Measurements from ENCODE around the gene NCAM1. TPM values are rescaled to one million over a fixed set of nuclear protein-coding genes. Genes with fewer than 3 reads are reported as not detected.

The NCAM1 gene
- total RNA-seq, 1 donor from 2014 or later, result 27.3 TPM

- no peak overlapping the region for H3K4me3 Mint-ChIP-seq (ENCODE audit: low read depth)
- TF ChIP-seq, protein P1, sequence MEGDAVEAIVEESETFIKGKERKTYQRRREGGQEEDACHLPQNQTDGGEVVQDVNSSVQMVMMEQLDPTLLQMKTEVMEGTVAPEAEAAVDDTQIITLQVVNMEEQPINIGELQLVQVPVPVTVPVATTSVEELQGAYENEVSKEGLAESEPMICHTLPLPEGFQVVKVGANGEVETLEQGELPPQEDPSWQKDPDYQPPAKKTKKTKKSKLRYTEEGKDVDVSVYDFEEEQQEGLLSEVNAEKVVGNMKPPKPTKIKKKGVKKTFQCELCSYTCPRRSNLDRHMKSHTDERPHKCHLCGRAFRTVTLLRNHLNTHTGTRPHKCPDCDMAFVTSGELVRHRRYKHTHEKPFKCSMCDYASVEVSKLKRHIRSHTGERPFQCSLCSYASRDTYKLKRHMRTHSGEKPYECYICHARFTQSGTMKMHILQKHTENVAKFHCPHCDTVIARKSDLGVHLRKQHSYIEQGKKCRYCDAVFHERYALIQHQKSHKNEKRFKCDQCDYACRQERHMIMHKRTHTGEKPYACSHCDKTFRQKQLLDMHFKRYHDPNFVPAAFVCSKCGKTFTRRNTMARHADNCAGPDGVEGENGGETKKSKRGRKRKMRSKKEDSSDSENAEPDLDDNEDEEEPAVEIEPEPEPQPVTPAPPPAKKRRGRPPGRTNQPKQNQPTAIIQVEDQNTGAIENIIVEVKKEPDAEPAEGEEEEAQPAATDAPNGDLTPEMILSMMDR (IDR thresholded peaks at IDR 0.05; ENCODE audit: unreplicated experiment), result no peak
- H3K36me3 Mint-ChIP-seq (ENCODE audit: insufficient read depth), result no peaks in the 10 kb centered on the region
- peaks cover 7% of the 10 kb centered on the region for H3K27me3 Mint-ChIP-seq
- peaks cover 2% of the 10 kb centered on the region for H3K4me1 Mint-ChIP-seq (ENCODE audit: low read depth)
- DNase-seq (ENCODE audit: low spot score, unreplicated experiment), result no peak
- no peak overlapping the region for H3K27ac Mint-ChIP-seq
- no peaks in the 10 kb centered on the region for H3K9me3 Mint-ChIP-seq (ENCODE audit: low read depth)
Observed at GRCh38 chr11:113275602-113276001, 314.4 kb downstream of the NCAM1 start.

DNA sequence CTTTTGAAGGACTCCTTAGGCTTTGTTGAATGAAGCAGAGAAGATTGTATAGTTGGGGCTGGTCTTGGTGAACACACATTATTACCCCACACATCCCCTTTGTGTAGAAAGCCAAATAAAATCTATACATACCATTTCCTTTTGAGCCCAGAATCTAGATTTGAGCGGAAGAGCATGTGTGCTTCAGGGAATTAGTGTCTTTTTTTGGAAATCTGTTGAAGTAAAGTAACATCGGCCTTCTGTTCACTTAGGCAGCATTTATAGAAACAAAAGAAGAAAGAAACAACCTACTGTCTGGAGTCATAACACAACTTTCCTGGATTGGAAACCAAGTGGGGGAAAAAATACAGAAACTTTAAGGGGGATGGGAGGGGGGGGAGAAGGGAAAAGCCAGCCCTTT, 315.2 kb downstream of the NCAM1 start:
- no peaks in the 10 kb centered on the region for H3K36me3 Mint-ChIP-seq (ENCODE audit: insufficient read depth)
- H3K27me3 Mint-ChIP-seq, result peaks cover 7% of the 10 kb centered on the region
- no peaks in the 10 kb centered on the region for H3K9me3 Mint-ChIP-seq (ENCODE audit: low read depth)
- H3K27ac Mint-ChIP-seq, result no peak overlapping the region
- no peak overlapping the region for H3K4me3 Mint-ChIP-seq (ENCODE audit: low read depth)
- H3K4me1 Mint-ChIP-seq (ENCODE audit: low read depth), result no peaks in the 10 kb centered on the region
- TF ChIP-seq, protein P1 (IDR thresholded peaks at IDR 0.05; ENCODE audit: unreplicated experiment), result no peak
- no peak for DNase-seq (ENCODE audit: low spot score, unreplicated experiment)

DNA sequence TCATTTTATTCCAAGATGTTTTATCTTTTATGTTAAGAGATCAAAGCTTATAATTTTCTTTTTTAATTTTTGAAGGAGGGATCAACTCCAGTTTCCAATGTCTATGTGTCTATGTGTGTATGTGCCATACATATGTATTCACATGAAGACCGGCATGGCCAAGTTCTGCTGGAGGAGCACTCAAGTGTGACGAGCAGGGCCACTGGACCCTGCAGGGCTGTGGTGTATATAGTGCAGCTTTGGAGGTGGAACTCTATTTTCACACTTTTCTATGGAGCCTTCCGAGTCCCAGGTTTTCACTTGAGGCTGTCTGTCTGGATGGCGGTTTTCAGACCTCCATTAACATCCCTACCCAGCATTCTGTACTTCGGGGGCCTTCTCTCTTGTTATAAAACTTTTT, 316.7 kb downstream of the NCAM1 start:
- no peaks in the 10 kb centered on the region for H3K36me3 Mint-ChIP-seq (ENCODE audit: insufficient read depth)
- no peak for DNase-seq (ENCODE audit: low spot score, unreplicated experiment)
- H3K9me3 Mint-ChIP-seq (ENCODE audit: low read depth), result no peaks in the 10 kb centered on the region
- no peaks in the 10 kb centered on the region for H3K4me1 Mint-ChIP-seq (ENCODE audit: low read depth)
- H3K4me3 Mint-ChIP-seq (ENCODE audit: low read depth), result no peak overlapping the region
- no peak overlapping the region for H3K27ac Mint-ChIP-seq
- peaks cover 4% of the 10 kb centered on the region for H3K27me3 Mint-ChIP-seq
- TF ChIP-seq, protein P1 (IDR thresholded peaks at IDR 0.05; ENCODE audit: unreplicated experiment), result no peak

GRCh38 chr11:113278481-113278880, 317.3 kb downstream of the NCAM1 start:
- no peaks in the 10 kb centered on the region for H3K4me1 Mint-ChIP-seq (ENCODE audit: low read depth)
- peaks cover 4% of the 10 kb centered on the region for H3K27me3 Mint-ChIP-seq
- H3K9me3 Mint-ChIP-seq (ENCODE audit: low read depth), result no peaks in the 10 kb centered on the region
- no peak for DNase-seq (ENCODE audit: low spot score, unreplicated experiment)
- no peak overlapping the region for H3K4me3 Mint-ChIP-seq (ENCODE audit: low read depth)
- TF ChIP-seq, protein P1 (IDR thresholded peaks at IDR 0.05; ENCODE audit: unreplicated experiment), result no peak
- H3K36me3 Mint-ChIP-seq (ENCODE audit: insufficient read depth), result no peaks in the 10 kb centered on the region
- no peak overlapping the region for H3K27ac Mint-ChIP-seq

DNA sequence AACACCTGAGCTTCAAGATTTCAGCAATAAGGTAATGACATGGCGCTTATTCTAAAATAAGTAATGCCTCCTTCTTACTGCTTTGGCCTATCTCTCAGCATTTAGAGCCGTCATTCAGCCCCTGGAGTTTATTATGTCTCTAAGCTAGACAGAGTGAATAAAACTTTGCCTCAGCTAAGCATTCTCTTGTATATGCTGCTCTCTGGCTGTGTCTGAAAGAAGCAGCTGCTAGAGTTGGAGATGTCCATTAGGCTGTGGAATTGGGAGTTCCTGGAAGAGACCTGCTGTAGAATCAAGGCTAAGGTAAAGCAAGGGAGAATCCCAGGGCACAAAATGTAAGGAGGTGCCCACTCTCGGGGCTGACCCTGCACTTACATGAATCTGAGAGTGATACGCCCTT, 317.7 kb downstream of the NCAM1 start:
- no peak overlapping the region for H3K27ac Mint-ChIP-seq
- DNase-seq (ENCODE audit: low spot score, unreplicated experiment), result no peak
- H3K36me3 Mint-ChIP-seq (ENCODE audit: insufficient read depth), result no peaks in the 10 kb centered on the region
- no peaks in the 10 kb centered on the region for H3K4me1 Mint-ChIP-seq (ENCODE audit: low read depth)
- H3K9me3 Mint-ChIP-seq (ENCODE audit: low read depth), result no peaks in the 10 kb centered on the region
- TF ChIP-seq, protein P1 (IDR thresholded peaks at IDR 0.05; ENCODE audit: unreplicated experiment), result no peak
- no peak overlapping the region for H3K4me3 Mint-ChIP-seq (ENCODE audit: low read depth)
- peaks cover 4% of the 10 kb centered on the region for H3K27me3 Mint-ChIP-seq

Measured in progenitor cell of endocrine pancreas (in vitro differentiated cells).